ENCODE measurements around the gene SCNN1B. TPM values are rescaled to one million over a fixed set of nuclear protein-coding genes. Genes with fewer than 3 reads are reported as not detected.
"Not testable (repeated sequence)": the region's sequence is repeated elsewhere in the genome, so short reads cannot be mapped to it uniquely, and the experiment has no call there.

The SCNN1B gene
- total RNA-seq, 1 experiment from 2014 or later: not detected

- DNase-seq (ENCODE audit: low read depth): no peak
Measured at GRCh38 chr16:23355106-23355670, 53.1 kb downstream of the SCNN1B start.

GRCh38 chr16:23356941-23357340, 54.8 kb downstream of the SCNN1B start:
- DNase-seq (ENCODE audit: low read depth): no peak

- no peak for DNase-seq (ENCODE audit: low read depth)
Measured at GRCh38 chr16:23357761-23358290, 55.7 kb downstream of the SCNN1B start.

GRCh38 chr16:23359092-23359760, 57.1 kb downstream of the SCNN1B start:
- peak; percentile 14 for DNase-seq (ENCODE audit: low read depth)

- DNase-seq (ENCODE audit: low read depth): peak; percentile 35
Measured at GRCh38 chr16:23362460-23363317, 60.6 kb downstream of the SCNN1B start.

- peak; percentile 17 for DNase-seq (ENCODE audit: low read depth)
Measured at GRCh38 chr16:23365602-23366240, 63.6 kb downstream of the SCNN1B start.

- DNase-seq (ENCODE audit: low read depth): not testable (repeated sequence)
Measured at GRCh38 chr16:23366341-23366740, 64.2 kb downstream of the SCNN1B start.

GRCh38 chr16:23367564-23367963, 65.5 kb downstream of the SCNN1B start:
- DNase-seq (ENCODE audit: low read depth): no peak

- no peak for DNase-seq (ENCODE audit: low read depth)
Measured at GRCh38 chr16:23367988-23368387, 65.9 kb downstream of the SCNN1B start.

GRCh38 chr16:23368469-23368868, 66.4 kb downstream of the SCNN1B start:
- peak; percentile 56 for DNase-seq (ENCODE audit: low read depth)

- DNase-seq (ENCODE audit: low read depth): no peak
Measured at GRCh38 chr16:23369416-23369815, 67.3 kb downstream of the SCNN1B start.

GRCh38 chr16:23371368-23371767, 69.3 kb downstream of the SCNN1B start:
- DNase-seq (ENCODE audit: low read depth): no peak

GRCh38 chr16:23373436-23374219, 71.5 kb downstream of the SCNN1B start:
- DNase-seq (ENCODE audit: low read depth): peak; percentile 29

- no peak for DNase-seq (ENCODE audit: low read depth)
Measured at GRCh38 chr16:23374721-23375510, 72.8 kb downstream of the SCNN1B start.

GRCh38 chr16:23375643-23376042, 73.5 kb downstream of the SCNN1B start:
- no peak for DNase-seq (ENCODE audit: low read depth)

GRCh38 chr16:23377071-23377931, 75.2 kb downstream of the SCNN1B start:
- no peak for DNase-seq (ENCODE audit: low read depth)

- DNase-seq (ENCODE audit: low read depth): no peak
Measured at GRCh38 chr16:23378256-23378655, 76.2 kb downstream of the SCNN1B start.

GRCh38 chr16:23378921-23379320, 76.8 kb downstream of the SCNN1B start:
- DNase-seq (ENCODE audit: low read depth): no peak

GRCh38 chr16:23379707-23380106, 77.6 kb downstream of the SCNN1B start:
- DNase-seq (ENCODE audit: low read depth): no peak

Data from M059J (cell line).